Sigmoid colon (tissue), 7 donors: ENCODE data around the gene TPK1. TPM values are rescaled to one million over a fixed set of nuclear protein-coding genes. Genes with fewer than 3 reads are reported as not detected.

Source experiments
- DNase-seq: peaks from one replicate; pipeline ENCODE4 v3.0.0-alpha.2; 2019
- H3K27ac ChIP-seq, 4 donors: fragments of 200-600 bp; sonication (generic); one replicate each; pipeline ENCODE4 v1.5.1; 2016 to 2019; ENCODE audit warnings: mild to moderate bottlenecking in 1 of 4
- H3K27me3 ChIP-seq, 3 donors: fragments of 200-600 bp; sonication (generic); one replicate each; pipeline ENCODE4 v1.5.1; 2019; ENCODE audit warnings: mild to moderate bottlenecking in 1 of 3
- H3K36me3 ChIP-seq, 4 donors: fragments of 200-600 bp; sonication (generic); one replicate each; pipeline ENCODE4 v1.5.1; 2016 to 2019
- H3K4me1 ChIP-seq, 4 donors: fragments of 200-600 bp; sonication (generic); one replicate each; pipeline ENCODE4 v1.5.1; 2017 to 2019
- H3K4me3 ChIP-seq, 4 donors: fragments of 200-600 bp; sonication (generic); one replicate each; pipeline ENCODE4 v1.5.1; 2017 to 2019; ENCODE audit warnings: mild to moderate bottlenecking in 2 of 4, moderate library complexity in 1 of 4
- H3K9me3 ChIP-seq, 4 donors: fragments of 200-600 bp in 3 of 4; sonication (generic) in 3 of 4; one replicate each; pipeline versions ENCODE4 v1.5.1 to v1.6.1; 2013 to 2019
- CTCF ChIP-seq, 4 experiments: fragments of 450-650 bp in 3 of 4; fragments of 200-600 bp in 1 of 4; IDR thresholded peaks; one replicate each; pipeline ENCODE4 v1.5.1; 2016 to 2019; ENCODE audit warnings: antibody characterized with exemption in 4 of 4, mild to moderate bottlenecking in 3 of 4, moderate library complexity in 2 of 4
- EP300 ChIP-seq, 4 donors: sonication (generic); formaldehyde crosslinking; IDR thresholded peaks; one replicate each; pipeline ENCODE4 v1.6.1; 2017; ENCODE audit warnings: antibody characterized with exemption in 4 of 4
- POLR2A ChIP-seq, 2 donors: fragments of 450-650 bp; IDR thresholded peaks; one replicate each; pipeline ENCODE4 v1.6.1; 2016; ENCODE audit warnings: antibody characterized with exemption in 2 of 2, mild to moderate bottlenecking in 2 of 2, moderate library complexity in 2 of 2
- POLR2AphosphoS5 ChIP-seq, 4 donors: sonication (generic); formaldehyde crosslinking; IDR thresholded peaks; one replicate each; pipeline ENCODE4 v1.6.1; 2017; ENCODE audit warnings: antibody characterized with exemption in 4 of 4
- WGBS, 2 donors: extraction: QIAGEN DNeasy Blood & Tissue Kit; methylation state at CpG; one replicate each; pipeline ENCODE4 v1.1.7; 2013; 5-methylcytosine and 5-hydroxymethylcytosine counted together
- intact Hi-C: fragments of 100-400 bp; cut with DNase I; formaldehyde crosslinking; loops from one replicate; pipeline ENCODE4 v1.15.1; 2023
- polyA plus RNA-seq, 3 donors: library from polyadenylated mRNA; stranded (reverse); fragments of 200-250 nt; gene quantifications; one replicate each; pipeline ENCODE4 v1.2.3, GENCODE V29; 2013
- total RNA-seq, 4 donors: library from RNA; depleted of rRNA; stranded (reverse); fragments of >200 nt; gene quantifications; one replicate each; pipeline ENCODE4 v1.1.0, GENCODE V29; 2016
- donor health status: healthy with polysubstance abuse.
- donor health status: Bipolar disorder and iron deficiency.
- donor health status: healthy.

The TPK1 gene
- total and polyA plus RNA-seq, 7 donors = 4.1 to 14.3 (median 7.2) TPM

GRCh38 chr7:144622745-144623144 is 213.1 kb downstream of the TPK1 start:
- H3K4me1 ChIP-seq = peaks cover 0 to 16% (median 3%) of the 10 kb centered on the region in 4 donors
- no peaks in the 10 kb centered on the region for H3K27me3 ChIP-seq
- DNase-seq = no peak
- H3K27ac ChIP-seq = no peak overlapping the region
- intact Hi-C loops = no loop called here
- TF ChIP-seq EP300 (IDR thresholded peaks at IDR 0.05) = no peak
- TF ChIP-seq CTCF (IDR thresholded peaks at IDR 0.05) = no peak
- no peak for TF ChIP-seq POLR2A (IDR thresholded peaks at IDR 0.05)
- no peak for TF ChIP-seq POLR2AphosphoS5 (IDR thresholded peaks at IDR 0.05)
- no peak overlapping the region for H3K4me3 ChIP-seq
- 15 to 48% methylated on average over 3 of the region's 3 CpGs for WGBS, 2 donors
- no peaks in the 10 kb centered on the region for H3K9me3 ChIP-seq
- no peaks in the 10 kb centered on the region for H3K36me3 ChIP-seq

- TF ChIP-seq POLR2A (IDR thresholded peaks at IDR 0.05) = no peak
- no peak for TF ChIP-seq EP300 (IDR thresholded peaks at IDR 0.05)
- TF ChIP-seq CTCF (IDR thresholded peaks at IDR 0.05) = no peak
- no peak for TF ChIP-seq POLR2AphosphoS5 (IDR thresholded peaks at IDR 0.05)
- intact Hi-C loops = no loop called here
- 67 to 90% methylated on average over 3 of the region's 3 CpGs for WGBS, 2 donors
- Histone ChIP-seq H3K9me3 (no peaks in the 10 kb centered on the region), H3K27ac (no peak overlapping the region), H3K27me3 (no peaks in the 10 kb centered on the region), H3K4me3 (no peak overlapping the region), H3K4me1 (no peaks in the 10 kb centered on the region), H3K36me3 (no peaks in the 10 kb centered on the region)
- no peak for DNase-seq
Measured at GRCh38 chr7:144606261-144606660, 229.6 kb downstream of the TPK1 start.

GRCh38 chr7:144596953-144597352 is 238.9 kb downstream of the TPK1 start:
- TF ChIP-seq CTCF (IDR thresholded peaks at IDR 0.05) (no peak), POLR2AphosphoS5 (IDR thresholded peaks at IDR 0.05) (no peak), POLR2A (IDR thresholded peaks at IDR 0.05) (no peak), EP300 (IDR thresholded peaks at IDR 0.05) (no peak)
- WGBS, 2 donors = 94 to 96% methylated on average over 4 of the region's 4 CpGs
- intact Hi-C loops = no loop called here
- Histone ChIP-seq H3K9me3 (peaks cover 0 to 5% (median 2%) of the 10 kb centered on the region in 4 donors), H3K27me3 (no peaks in the 10 kb centered on the region), H3K36me3 (no peaks in the 10 kb centered on the region), H3K4me3 (no peak overlapping the region), H3K4me1 (no peaks in the 10 kb centered on the region), H3K27ac (no peak overlapping the region)
- no peak for DNase-seq

- Histone ChIP-seq H3K4me3 (no peak overlapping the region), H3K27ac (no peak overlapping the region), H3K27me3 (no peaks in the 10 kb centered on the region), H3K36me3 (no peaks in the 10 kb centered on the region), H3K9me3 (peaks cover 0 to 5% (median 2%) of the 10 kb centered on the region in 4 donors), H3K4me1 (no peaks in the 10 kb centered on the region)
- intact Hi-C loops = no loop called here
- TF ChIP-seq POLR2AphosphoS5 (IDR thresholded peaks at IDR 0.05) (no peak), EP300 (IDR thresholded peaks at IDR 0.05) (no peak), POLR2A (IDR thresholded peaks at IDR 0.05) (no peak), CTCF (IDR thresholded peaks at IDR 0.05) (no peak)
- DNase-seq = no peak
Measured at GRCh38 chr7:144594580-144594979, 241.3 kb downstream of the TPK1 start.

GRCh38 chr7:144588559-144589051 is 247.2 kb downstream of the TPK1 start:
- peaks cover 0 to 15% (median 5%) of the 10 kb centered on the region in 4 donors for H3K4me1 ChIP-seq
- TF ChIP-seq POLR2AphosphoS5 (IDR thresholded peaks at IDR 0.05) = no peak
- WGBS, 2 donors = 52 to 63% methylated on average over 4 of the region's 4 CpGs
- peak overlapping the region in 2 of 4 donors; percentile 2 to 16 for H3K27ac ChIP-seq
- intact Hi-C loops = no loop called here
- no peak overlapping the region for H3K4me3 ChIP-seq
- no peaks in the 10 kb centered on the region for H3K9me3 ChIP-seq
- no peaks in the 10 kb centered on the region for H3K27me3 ChIP-seq
- no peak for DNase-seq
- H3K36me3 ChIP-seq = no peaks in the 10 kb centered on the region
